ENCODE measurements around the gene CHST11. TPM values are rescaled to one million over a fixed set of nuclear protein-coding genes. Genes with fewer than 3 reads are reported as not detected.

Gene CHST11
- total RNA-seq, 1 donor from 2014 or later, result 7.7 TPM

- Histone ChIP-seq H3K4me1 (peaks cover 26% of the 10 kb centered on the region), H3K4me2 (peak overlapping the region; percentile 33), H3F3A (ENCODE audit: low read depth) (peaks cover 12% of the 10 kb centered on the region), H3K4me3 (no peak overlapping the region), H3K27ac (no peak overlapping the region), H2AFZ (replicated peaks) (no peak overlapping the region), H3K9me3 (ENCODE audit: low read depth) (no peaks in the 10 kb centered on the region), H4K20me1 (ENCODE audit: low read depth) (peaks cover 11% of the 10 kb centered on the region), H3K9ac (no peak overlapping the region), H3K79me2 (ENCODE audit: low read depth) (no peaks in the 10 kb centered on the region), H3K36me3 (no peaks in the 10 kb centered on the region), H3K27me3 (no peaks in the 10 kb centered on the region)
- H3K4me3 Mint-ChIP-seq, result peak overlapping the region; percentile 46
- H3K9me3 Mint-ChIP-seq, result no peaks in the 10 kb centered on the region
- no peak for TF ChIP-seq EZH2 (IDR thresholded peaks at IDR 0.05)
- peak; percentile 25 for TF ChIP-seq CTCF (IDR thresholded peaks at IDR 0.05)
- peak overlapping the region; percentile 55 for H3K27ac Mint-ChIP-seq
- no peaks in the 10 kb centered on the region for H3K27me3 Mint-ChIP-seq (ENCODE audit: insufficient read depth, low read depth)
- H3K36me3 Mint-ChIP-seq, result no peaks in the 10 kb centered on the region
- H3K4me1 Mint-ChIP-seq, result peaks cover 51% of the 10 kb centered on the region
- peak; percentile 47 for DNase-seq (ENCODE audit: low spot score)
These were observed 212.5 kb downstream of the CHST11 start for GRCh38 chr12:104669089-104669721.

GRCh38 chr12:104669851-104670337 is 213.1 kb downstream of the CHST11 start:
- H3K27me3 ChIP-seq, result no peaks in the 10 kb centered on the region
- no peak overlapping the region for H3K4me3 Mint-ChIP-seq
- no peak overlapping the region for H3K9ac ChIP-seq
- H3K27ac ChIP-seq, result no peak overlapping the region
- H3K27me3 Mint-ChIP-seq (ENCODE audit: insufficient read depth, low read depth), result no peaks in the 10 kb centered on the region
- no peaks in the 10 kb centered on the region for H3K79me2 ChIP-seq (ENCODE audit: low read depth)
- no peaks in the 10 kb centered on the region for H3K9me3 Mint-ChIP-seq
- TF ChIP-seq CTCF (IDR thresholded peaks at IDR 0.05) (no peak), EZH2 (IDR thresholded peaks at IDR 0.05) (no peak), EZH2phosphoT487 (IDR thresholded peaks at IDR 0.05) (no peak)
- no peaks in the 10 kb centered on the region for H3K9me3 ChIP-seq (ENCODE audit: low read depth)
- DNase-seq (ENCODE audit: low spot score), result no peak
- peaks cover 29% of the 10 kb centered on the region for H3K4me1 ChIP-seq
- no peak overlapping the region for H3K27ac Mint-ChIP-seq
- no peaks in the 10 kb centered on the region for H3K36me3 Mint-ChIP-seq
- H3K4me2 ChIP-seq, result no peak overlapping the region
- H3K4me3 ChIP-seq, result no peak overlapping the region
- peaks cover 51% of the 10 kb centered on the region for H3K4me1 Mint-ChIP-seq
- H2AFZ ChIP-seq (replicated peaks), result no peak overlapping the region
- no peaks in the 10 kb centered on the region for H3K36me3 ChIP-seq
- peaks cover 12% of the 10 kb centered on the region for H3F3A ChIP-seq (ENCODE audit: low read depth)
- H4K20me1 ChIP-seq (ENCODE audit: low read depth), result peaks cover 11% of the 10 kb centered on the region

- TF ChIP-seq EZH2phosphoT487 (IDR thresholded peaks at IDR 0.05) (no peak), EZH2 (IDR thresholded peaks at IDR 0.05) (no peak), CTCF (IDR thresholded peaks at IDR 0.05) (no peak)
- peaks cover 29% of the 10 kb centered on the region for H3K4me1 ChIP-seq
- H4K20me1 ChIP-seq (ENCODE audit: low read depth), result peaks cover 11% of the 10 kb centered on the region
- DNase-seq (ENCODE audit: low spot score), result no peak
- H3K79me2 ChIP-seq (ENCODE audit: low read depth), result no peaks in the 10 kb centered on the region
- no peak overlapping the region for H3K27ac ChIP-seq
- Mint-ChIP-seq H3K27ac (no peak overlapping the region), H3K36me3 (no peaks in the 10 kb centered on the region), H3K4me3 (no peak overlapping the region), H3K4me1 (peaks cover 51% of the 10 kb centered on the region), H3K27me3 (ENCODE audit: insufficient read depth, low read depth) (no peaks in the 10 kb centered on the region), H3K9me3 (no peaks in the 10 kb centered on the region)
- no peak overlapping the region for H3K4me2 ChIP-seq
- H3K9ac ChIP-seq, result no peak overlapping the region
- H3K9me3 ChIP-seq (ENCODE audit: low read depth), result no peaks in the 10 kb centered on the region
- H3K36me3 ChIP-seq, result no peaks in the 10 kb centered on the region
- no peaks in the 10 kb centered on the region for H3K27me3 ChIP-seq
- H3F3A ChIP-seq (ENCODE audit: low read depth), result peaks cover 12% of the 10 kb centered on the region
- H3K4me3 ChIP-seq, result no peak overlapping the region
- no peak overlapping the region for H2AFZ ChIP-seq (replicated peaks)
These were observed 214.0 kb downstream of the CHST11 start for GRCh38 chr12:104670439-104671408.

All from neural progenitor cell (in vitro differentiated cells).